Activated CD4-positive, alpha-beta T cell treated with anti-CD3 and anti-CD28 coated beads, Interleukin-2, amount 50 U/mL, for 4 hours (primary cell): ENCODE measurements around the gene WWOX.

ENCODE experiments used
- DNase-seq, 2 experiments: peaks; one replicate each; pipeline ENCODE4 v3.0.0-alpha.2; 2020

Gene WWOX

GRCh38 chr16:78150233-78150632, 50.8 kb downstream of the WWOX start:
- no peak for DNase-seq

GRCh38 chr16:78154729-78155461, 55.4 kb downstream of the WWOX start:
- DNase-seq: no peak

GRCh38 chr16:78155791-78156345, 56.4 kb downstream of the WWOX start:
- no peak for DNase-seq

GRCh38 chr16:78161023-78161729, 61.7 kb downstream of the WWOX start:
- DNase-seq: no peak

- no peak for DNase-seq
Observed at GRCh38 chr16:78163772-78164670, 64.6 kb downstream of the WWOX start.

- no peak for DNase-seq
Observed at GRCh38 chr16:78170494-78170933, 71.1 kb downstream of the WWOX start.

- DNase-seq: no peak
Observed at GRCh38 chr16:78175287-78175686, 75.8 kb downstream of the WWOX start.

GRCh38 chr16:78176435-78176834, 77.0 kb downstream of the WWOX start:
- DNase-seq: no peak

GRCh38 chr16:78177218-78177617, 77.8 kb downstream of the WWOX start:
- no peak for DNase-seq

- DNase-seq: no peak
Observed at GRCh38 chr16:78177987-78178386, 78.5 kb downstream of the WWOX start.

- DNase-seq: no peak
Observed at GRCh38 chr16:78179666-78180065, 80.2 kb downstream of the WWOX start.

GRCh38 chr16:78180349-78180748, 80.9 kb downstream of the WWOX start:
- no peak for DNase-seq

GRCh38 chr16:78183437-78184237, 84.2 kb downstream of the WWOX start:
- no peak for DNase-seq

- DNase-seq: no peak
Observed at GRCh38 chr16:78184238-78185183, 85.1 kb downstream of the WWOX start.

GRCh38 chr16:78189121-78189520, 89.7 kb downstream of the WWOX start:
- DNase-seq: no peak

- no peak for DNase-seq
Observed at GRCh38 chr16:78192734-78193488, 93.5 kb downstream of the WWOX start.

GRCh38 chr16:78194948-78195347, 95.5 kb downstream of the WWOX start:
- DNase-seq: no peak

- DNase-seq: no peak
Observed at GRCh38 chr16:78195797-78196196, 96.3 kb downstream of the WWOX start.

GRCh38 chr16:78196502-78196901, 97.0 kb downstream of the WWOX start:
- DNase-seq: no peak

- no peak for DNase-seq
Observed at GRCh38 chr16:78198288-78198687, 98.8 kb downstream of the WWOX start.
